ENCODE data around the gene STUM. TPM values are rescaled to one million over a fixed set of nuclear protein-coding genes. Genes with fewer than 3 reads are reported as not detected.
"Not testable (repeated sequence)": the region's sequence is repeated elsewhere in the genome, so short reads cannot be mapped to it uniquely, and the experiment has no call there.

The STUM gene
- not detected in 2 replicates for total RNA-seq (2014; rRNA removed)
- not detected for polyA plus RNA-seq (2012)

- no peak for DNase-seq (ENCODE audit: low read depth)
Observed at GRCh38 chr1:226548256-226549093, at the start of gene STUM. STUM (plus strand) TSS chr1:226548764; CDS start chr1:226548905, 141 bp downstream.

DNA sequence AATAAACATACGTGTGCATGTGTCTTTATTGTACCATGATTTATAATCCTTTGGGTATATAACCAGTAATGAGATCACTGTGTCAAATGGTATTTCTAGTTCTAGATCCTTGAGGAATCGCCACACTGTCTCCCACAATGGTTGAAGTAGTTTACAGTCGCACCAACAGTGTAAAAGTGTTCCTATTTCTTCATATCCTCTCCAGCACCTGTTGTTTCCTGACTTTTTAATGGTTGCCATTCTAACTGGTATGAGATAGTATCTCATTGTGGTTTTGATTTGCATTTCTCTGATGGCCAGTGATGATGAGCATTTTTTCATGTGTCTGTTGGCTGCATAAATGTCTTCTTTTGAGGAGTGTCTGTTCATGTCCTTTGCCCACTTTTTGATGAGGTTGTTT is 48.9 kb upstream of the STUM start:
- not testable (repeated sequence) for DNase-seq (ENCODE audit: low read depth)

- DNase-seq (ENCODE audit: low read depth), result no peak
Observed at GRCh38 chr1:226506021-226506420, 42.5 kb upstream of the STUM start.

- DNase-seq (ENCODE audit: low read depth), result no peak
Observed at GRCh38 chr1:226506921-226507320, 41.6 kb upstream of the STUM start.

- no peak for DNase-seq (ENCODE audit: low read depth)
Observed at GRCh38 chr1:226510453-226510852, 38.1 kb upstream of the STUM start.

DNA sequence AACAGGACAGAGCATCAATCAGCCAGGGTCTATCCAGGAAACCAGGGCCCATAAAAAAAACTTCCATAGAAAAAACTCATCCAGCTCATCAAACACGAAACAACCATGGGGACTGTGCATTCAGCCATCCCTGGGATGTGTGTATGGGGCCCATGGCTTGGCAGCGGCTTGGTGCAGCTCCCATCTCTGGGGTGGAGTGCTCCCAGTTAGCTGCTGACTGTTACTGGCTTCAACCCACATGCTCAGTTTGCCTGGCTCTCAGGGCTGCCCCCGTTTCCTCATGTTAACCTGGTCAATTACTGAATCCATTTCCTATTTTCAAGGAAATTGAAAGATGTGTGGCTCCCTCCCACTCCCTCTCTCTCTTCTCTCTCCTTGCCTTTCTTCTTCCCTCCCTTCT is 37.3 kb upstream of the STUM start:
- DNase-seq (ENCODE audit: low read depth), result no peak

DNA sequence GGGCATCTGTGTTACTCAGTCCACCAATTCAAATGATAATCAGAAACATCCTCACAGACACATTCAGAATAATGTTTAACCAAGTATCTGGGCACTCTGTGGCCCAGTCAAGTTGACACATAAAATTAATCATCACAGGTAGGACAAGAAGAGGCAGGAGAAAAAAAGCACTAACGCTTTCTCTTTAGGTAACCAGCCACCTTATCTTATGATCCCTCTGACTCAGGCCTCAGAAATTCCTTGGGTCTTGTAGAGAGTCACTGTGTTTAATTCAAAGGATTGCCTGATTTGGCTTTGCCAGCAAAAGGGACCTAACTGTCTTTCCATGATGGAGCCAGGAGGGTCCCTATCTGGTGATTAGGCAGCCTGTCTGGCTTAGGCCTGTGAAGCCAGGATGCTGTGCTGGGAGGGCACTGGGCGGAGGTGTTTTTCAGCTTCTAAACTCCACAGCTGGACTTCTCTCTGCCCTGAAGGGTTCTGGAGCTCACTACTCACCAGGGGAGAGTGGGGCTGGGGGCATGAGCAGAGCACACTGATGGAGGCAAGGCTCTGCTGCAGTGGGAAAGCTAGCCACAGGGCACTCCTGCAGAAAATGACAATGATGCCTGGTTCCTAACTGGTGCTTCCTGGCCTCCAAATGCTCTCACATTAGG is 36.4 kb upstream of the STUM start:
- no peak for DNase-seq (ENCODE audit: low read depth)

DNA sequence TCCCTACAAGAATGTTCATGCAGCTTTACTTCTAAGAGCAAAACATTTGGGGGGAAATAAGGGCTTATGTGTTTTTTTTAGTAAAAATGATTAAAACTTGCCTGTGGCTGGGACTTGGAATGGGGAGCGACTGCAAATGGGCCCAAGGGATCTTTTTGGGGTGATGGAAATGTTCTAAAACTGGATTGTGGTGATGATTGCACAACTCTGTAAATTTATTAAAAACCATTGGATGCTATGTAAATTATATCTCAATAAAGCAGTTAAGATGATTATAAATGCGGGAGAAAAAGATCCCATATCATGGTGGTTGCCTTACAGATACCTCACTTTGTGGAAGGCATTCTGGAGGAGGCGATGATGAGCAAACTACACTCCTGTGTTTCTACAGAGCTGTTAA is 30.2 kb upstream of the STUM start:
- no peak for DNase-seq (ENCODE audit: low read depth)

- no peak for DNase-seq (ENCODE audit: low read depth)
Observed at GRCh38 chr1:226519135-226519534, 29.4 kb upstream of the STUM start.

GRCh38 chr1:226519716-226520598 is 28.6 kb upstream of the STUM start:
- no peak for DNase-seq (ENCODE audit: low read depth)

DNA sequence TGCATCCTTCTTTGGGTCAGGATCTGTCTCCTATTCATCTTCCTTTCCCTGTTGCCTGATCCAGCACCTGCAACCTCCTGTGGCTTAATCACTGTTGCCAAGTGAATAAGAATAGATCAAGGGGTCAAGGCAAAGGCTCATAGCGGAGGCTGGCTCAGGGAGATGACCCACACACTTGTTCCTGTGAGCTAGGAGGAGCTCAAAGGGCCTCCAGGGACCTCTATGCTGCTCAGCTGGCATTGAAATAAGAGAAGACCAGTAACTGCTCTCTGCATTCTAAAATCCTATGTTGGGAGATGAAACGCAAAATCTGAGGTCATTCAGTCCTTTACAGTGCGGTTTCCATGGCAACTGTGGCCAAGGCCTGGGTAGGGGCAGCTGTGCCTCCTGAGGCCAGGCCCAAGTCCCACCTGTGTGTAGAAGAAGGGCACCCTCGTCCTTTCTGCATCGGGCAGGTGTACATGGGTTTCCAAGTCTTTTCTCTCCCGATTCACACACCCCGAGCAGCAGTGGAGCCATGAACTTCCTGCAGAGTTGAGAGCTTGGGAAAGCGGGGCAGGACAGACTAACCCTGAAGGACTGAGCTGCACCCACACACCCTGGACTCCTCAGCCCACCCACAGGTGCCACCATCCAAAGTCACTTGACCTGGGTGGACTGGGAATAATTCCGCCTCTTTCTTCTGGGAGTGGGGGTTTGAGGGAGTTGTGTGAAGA is 27.8 kb upstream of the STUM start:
- peak; percentile 3 for DNase-seq (ENCODE audit: low read depth)

GRCh38 chr1:226523646-226524406 is 24.7 kb upstream of the STUM start:
- no peak for DNase-seq (ENCODE audit: low read depth)

GRCh38 chr1:226524547-226524946 is 24.0 kb upstream of the STUM start:
- DNase-seq (ENCODE audit: low read depth), result no peak

- DNase-seq (ENCODE audit: low read depth), result peak; percentile 20
Observed at GRCh38 chr1:226525750-226526149, 22.8 kb upstream of the STUM start.

GRCh38 chr1:226526801-226527595 is 21.6 kb upstream of the STUM start:
- no peak for DNase-seq (ENCODE audit: low read depth)

- DNase-seq (ENCODE audit: low read depth), result no peak
Observed at GRCh38 chr1:226529891-226530290, 18.7 kb upstream of the STUM start.

DNA sequence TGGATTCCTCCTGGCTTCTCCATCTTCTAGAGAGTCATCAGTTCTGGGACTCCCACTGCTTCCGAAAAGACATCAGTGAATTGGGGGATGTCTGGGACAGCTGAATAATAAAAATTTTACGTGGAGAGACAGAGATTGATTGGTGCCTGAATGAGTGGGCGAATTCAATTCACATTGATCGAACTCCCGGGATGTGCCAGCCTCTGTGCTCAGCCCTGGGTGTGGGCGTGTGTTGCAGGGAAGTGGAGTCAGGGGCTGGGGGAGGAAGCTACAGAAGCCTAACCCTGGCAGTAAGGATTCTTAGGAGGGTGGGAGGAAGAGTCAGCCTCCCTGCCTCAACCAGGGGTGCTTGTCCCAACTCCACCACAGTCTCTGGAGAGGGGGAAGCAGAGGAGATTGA is 18.0 kb upstream of the STUM start:
- no peak for DNase-seq (ENCODE audit: low read depth)

- no peak for DNase-seq (ENCODE audit: low read depth)
Observed at GRCh38 chr1:226531360-226532093, 17.0 kb upstream of the STUM start.

DNA sequence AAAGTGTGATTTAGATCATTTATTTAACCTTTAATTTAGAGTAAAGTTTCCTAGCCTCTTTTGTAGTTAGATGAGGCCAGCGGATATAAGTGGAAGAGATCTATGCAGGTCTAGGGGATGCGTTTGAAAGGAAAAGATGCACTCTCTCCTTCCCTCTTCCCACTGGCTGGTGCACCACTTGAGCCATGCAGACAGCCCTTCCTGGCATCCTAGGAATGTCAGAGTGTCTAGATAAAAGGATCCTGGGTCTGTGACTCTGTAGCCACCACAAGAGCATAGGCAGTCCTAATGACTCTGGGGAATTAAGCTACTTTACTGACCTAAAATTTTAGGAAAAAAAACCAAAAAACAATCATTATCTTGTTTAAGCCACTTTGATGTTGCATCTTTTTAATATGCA is 16.0 kb upstream of the STUM start:
- DNase-seq (ENCODE audit: low read depth), result no peak

All from LHCN-M2 (cell line).